GM10266 (cell line): Measurements from ENCODE around the gene MAB21L3.

Experiments used
- DNase-seq: peaks from one replicate; pipeline ENCODE4 v3.0.0; 2012; ENCODE audit errors: extremely low spot score
- TF ChIP-seq, protein P1 (sequence below): IDR thresholded peaks from 2 replicates; pipeline ENCODE4 v1.5.1; 2012; ENCODE audit warnings: mild to moderate bottlenecking, low read depth; ENCODE audit not compliant: control insufficient read depth, insufficient read depth; ENCODE audit errors: missing control alignments

The MAB21L3 gene

DNA sequence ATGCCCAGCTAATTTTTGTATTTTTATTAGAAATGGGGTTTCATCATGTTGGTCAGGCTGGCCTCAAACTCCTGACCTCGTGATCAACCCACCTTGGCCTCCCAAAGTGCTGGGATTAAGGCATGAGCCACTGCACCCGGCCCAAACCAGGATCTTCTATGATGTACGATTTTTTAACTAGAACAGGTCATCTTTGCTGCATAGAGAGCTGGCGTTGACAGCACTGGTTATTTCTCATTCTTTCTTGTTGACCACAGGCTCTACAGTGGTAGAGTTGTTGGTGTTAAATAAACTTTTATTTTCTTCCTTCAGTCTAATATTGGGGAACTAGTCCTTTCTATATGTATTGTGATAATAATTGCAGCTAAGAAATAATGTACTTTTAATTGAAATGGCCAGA is 3.8 kb upstream of the MAB21L3 start:
- DNase-seq: no peak
- TF ChIP-seq, protein P1, sequence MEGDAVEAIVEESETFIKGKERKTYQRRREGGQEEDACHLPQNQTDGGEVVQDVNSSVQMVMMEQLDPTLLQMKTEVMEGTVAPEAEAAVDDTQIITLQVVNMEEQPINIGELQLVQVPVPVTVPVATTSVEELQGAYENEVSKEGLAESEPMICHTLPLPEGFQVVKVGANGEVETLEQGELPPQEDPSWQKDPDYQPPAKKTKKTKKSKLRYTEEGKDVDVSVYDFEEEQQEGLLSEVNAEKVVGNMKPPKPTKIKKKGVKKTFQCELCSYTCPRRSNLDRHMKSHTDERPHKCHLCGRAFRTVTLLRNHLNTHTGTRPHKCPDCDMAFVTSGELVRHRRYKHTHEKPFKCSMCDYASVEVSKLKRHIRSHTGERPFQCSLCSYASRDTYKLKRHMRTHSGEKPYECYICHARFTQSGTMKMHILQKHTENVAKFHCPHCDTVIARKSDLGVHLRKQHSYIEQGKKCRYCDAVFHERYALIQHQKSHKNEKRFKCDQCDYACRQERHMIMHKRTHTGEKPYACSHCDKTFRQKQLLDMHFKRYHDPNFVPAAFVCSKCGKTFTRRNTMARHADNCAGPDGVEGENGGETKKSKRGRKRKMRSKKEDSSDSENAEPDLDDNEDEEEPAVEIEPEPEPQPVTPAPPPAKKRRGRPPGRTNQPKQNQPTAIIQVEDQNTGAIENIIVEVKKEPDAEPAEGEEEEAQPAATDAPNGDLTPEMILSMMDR: no peak

DNA sequence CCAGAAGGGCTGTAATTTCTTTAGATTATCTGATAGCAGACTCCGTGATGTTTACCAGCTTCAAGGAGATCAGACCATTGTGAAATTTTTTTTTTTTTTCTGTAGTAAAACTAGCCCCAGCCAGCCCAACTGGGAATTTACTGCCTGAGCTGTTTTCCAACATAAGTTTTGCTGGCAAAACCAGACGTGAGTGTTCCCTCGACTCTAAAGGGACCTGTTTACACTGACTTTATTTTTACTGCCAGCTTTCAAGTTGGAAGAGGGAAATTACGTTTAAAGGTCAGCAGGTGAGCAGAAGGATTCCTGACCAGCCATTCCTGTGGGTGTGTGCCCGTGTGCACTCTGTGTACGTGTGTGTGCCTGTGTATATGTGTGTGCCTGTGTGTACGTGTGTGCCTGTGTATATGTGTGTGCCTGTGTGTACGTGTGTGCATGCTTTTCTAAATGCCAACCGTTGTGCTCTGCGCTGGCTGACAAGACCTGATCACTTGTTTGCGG is 374 bp downstream of the MAB21L3 start:
- no peak for DNase-seq
- TF ChIP-seq, protein P1: no peak

DNA sequence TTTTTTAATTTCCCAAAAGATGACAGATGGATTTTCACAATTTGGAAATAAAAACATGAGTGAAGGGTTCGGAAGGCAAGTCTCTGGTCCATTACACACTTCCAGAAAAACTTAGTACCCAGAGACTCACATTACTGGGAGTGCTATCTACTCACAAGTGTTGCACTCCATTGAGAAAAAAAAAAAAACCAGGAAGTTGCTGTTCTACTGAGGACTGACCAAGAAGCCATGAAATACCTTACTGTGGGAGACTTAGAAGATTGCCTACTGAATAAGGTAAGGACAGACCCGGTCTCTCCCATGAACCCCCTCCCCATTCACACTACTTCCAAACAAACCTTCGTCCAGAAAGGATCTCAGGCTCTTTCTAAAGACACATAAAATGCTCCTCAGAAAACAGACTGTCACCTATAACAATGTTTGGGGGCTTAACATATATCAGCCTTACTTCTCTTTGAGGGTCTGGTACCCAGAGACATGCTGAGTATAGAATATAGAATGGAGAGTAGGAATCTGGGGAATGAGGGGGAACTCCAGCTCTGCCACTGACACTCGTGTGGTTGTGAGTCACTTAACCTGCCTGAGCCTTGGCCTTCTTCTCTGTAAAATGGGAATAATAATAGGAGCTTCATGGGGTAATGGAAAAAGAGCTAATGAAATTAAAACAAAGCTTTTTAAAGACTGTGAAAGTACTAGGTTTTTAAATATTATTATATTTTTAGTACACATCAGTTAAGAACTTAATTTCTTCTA is 1.4 kb downstream of the MAB21L3 start:
- TF ChIP-seq, protein P1: no peak
- DNase-seq: no peak

DNA sequence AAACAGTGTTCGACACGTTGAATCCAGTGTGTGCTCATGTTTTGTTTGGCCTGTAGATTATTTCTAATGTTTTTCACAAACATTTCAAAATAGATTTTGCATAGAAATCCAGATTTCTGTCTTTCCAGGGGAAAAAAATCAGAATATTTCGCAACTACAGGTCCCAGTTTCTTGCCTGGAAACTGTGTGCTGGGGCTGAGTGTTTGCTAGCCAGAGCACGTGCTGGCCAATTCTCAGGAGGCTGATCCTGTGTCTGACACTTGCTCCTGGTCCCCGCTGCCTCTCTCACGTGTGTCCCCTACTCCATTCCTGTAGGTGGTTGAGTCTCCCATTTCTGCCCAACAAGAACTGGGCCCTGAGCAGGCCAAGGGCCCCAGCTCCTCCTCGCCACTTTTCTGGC is 2.4 kb downstream of the MAB21L3 start:
- no peak for DNase-seq
- TF ChIP-seq, protein P1: no peak

DNA sequence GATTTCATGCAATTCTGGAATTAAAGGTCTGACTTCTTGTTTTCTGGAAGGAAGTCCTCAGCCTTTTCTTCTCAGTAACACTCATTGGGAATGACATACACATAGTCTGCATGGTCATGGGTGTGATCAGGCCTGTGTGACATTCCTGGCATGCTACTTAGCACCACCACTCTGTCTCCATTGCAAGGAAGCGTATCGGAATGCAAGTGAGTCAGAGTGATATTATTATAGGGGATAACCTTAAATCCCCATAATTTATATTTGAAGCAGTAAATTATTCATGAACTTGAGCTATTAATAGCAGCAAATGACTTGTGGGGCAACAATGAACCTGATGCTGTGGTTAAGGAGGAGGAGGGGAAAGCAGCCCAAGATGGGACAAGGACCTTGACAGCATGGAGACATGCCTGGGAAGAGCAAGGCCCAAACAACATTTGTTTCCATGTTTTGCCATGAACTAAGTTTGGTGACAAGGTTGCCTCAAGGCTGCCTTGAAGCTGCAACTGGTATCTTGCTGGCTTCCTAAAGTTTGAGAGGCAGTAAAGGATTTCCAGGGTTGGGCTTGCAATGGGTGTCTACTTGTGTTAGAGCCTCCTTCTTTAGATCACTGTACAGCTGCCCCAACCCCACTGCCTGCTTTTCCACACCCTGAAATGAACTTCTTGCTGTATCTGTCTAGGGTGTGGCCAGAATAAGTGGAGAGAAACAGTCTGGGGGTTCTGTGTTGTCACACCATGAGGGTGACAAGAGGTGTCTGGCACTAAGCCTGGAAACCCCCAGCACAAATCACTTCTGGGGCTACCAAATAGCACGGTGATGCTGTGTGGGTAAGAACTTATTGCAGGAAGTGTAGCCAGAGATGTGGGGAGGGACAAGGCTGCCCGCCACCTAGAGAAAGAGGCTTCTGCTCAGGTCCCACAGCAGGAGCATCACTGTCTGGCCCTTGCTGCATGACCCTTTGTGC is 4.6 kb downstream of the MAB21L3 start:
- DNase-seq: no peak
- TF ChIP-seq, protein P1: no peak

DNA sequence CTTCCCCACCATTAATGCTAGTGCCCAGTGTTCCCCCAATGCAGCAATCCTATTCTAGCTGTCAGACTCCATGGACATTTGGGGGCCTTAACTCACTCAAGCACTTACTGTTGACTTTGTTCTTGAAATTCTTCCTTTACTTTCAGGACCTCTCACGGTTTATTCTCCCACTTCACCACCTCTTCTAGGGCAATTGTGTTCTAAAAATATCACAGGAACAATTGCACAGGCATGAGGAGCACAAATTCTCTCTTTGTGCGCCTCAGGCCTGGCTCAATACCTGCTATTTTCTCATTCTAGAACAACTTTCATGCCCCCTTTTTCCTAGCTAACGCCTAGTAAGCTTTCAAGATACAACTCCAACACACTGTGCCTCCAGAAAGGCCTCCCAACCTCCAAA is 7.3 kb downstream of the MAB21L3 start:
- TF ChIP-seq, protein P1: no peak
- no peak for DNase-seq

DNA sequence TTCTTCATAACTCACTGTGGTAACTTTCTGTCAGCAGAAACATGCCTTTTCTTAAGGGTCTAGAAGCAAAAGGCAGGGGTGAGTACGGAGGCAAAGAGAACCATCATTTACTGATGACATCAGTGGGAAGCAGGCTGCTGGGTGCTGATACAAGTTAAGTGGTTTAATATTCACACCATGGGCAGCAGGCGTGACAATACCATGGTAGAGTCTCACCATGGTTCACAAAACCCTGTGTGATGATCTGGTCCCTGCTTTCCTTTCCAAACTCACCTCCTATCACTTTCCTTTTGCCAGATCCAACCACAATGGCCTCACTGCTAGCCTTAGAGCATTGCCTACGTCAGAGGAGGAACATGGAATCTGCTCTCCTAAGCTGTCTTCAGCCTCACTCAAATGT is 8.7 kb downstream of the MAB21L3 start:
- TF ChIP-seq, protein P1: no peak
- no peak for DNase-seq
